IPS-NIHi7 (cell line): ENCODE results near the gene DDI2.

Experiments
- DNase-seq: peaks from one replicate; pipeline ENCODE4 v3.0.0; 2012; ENCODE audit warnings: mixed read lengths; ENCODE audit errors: extremely low spot score

Gene DDI2

DNA sequence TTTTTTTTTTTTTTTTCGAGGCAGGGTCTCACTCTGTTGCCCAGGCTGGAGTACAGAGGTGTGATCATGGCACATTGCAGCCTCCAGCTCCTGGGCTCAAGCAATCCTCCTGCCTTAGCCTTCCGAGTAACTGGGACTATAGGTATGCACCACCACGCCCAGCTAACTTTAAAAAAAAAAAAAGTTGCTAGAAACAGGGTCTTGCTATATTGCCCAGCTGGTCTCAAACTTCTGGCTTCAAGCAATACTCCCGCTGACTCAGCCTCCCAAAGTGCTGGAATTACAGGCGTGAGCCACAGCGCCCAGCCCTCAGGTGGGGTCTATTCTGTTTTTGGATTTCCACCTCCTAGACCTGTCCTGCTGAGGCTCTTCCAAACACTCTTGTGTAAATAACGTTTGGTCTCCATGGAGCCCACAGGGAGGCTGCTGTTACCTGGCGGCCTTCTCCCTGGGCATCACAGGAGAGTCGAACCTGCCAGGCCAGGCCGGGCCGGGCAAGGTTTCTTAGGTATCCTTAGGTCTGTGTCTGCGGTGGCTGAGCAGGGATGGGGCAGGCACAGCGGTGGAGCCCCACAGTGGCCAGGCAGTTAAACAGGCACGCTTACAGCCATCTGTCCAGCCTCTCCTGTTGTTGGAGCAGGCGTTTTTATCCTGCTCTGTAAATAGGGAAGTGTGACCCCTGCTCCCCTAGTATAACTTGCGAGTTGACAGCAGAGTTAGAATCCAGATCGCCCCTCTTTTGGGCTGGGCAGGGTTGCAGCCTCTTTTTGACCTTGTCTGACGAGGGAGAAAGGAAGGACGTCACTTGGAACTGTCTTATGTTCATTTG, 85.7 kb downstream of the DDI2 start:
- DNase-seq = peak; percentile 67

DNA sequence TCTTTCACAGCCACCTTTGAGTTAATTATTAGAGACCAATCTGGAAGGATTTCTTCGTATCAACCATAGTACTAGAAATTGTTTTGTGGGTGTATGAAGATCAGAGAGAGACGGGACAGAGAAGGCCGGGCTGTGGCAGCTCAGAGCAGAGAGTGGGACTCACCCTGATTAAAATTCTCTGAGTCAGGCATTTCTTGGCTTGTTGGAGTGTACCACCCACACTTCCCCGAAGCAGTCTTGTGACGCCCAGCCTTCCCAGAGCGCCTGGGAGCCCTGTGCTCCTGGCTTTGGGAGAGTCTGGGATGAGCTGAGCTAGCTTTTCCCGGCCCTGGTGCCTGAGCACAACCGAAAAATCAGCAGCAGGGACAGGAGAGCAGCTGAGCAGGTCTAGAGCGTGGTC, 86.3 kb downstream of the DDI2 start:
- DNase-seq = no peak

DNA sequence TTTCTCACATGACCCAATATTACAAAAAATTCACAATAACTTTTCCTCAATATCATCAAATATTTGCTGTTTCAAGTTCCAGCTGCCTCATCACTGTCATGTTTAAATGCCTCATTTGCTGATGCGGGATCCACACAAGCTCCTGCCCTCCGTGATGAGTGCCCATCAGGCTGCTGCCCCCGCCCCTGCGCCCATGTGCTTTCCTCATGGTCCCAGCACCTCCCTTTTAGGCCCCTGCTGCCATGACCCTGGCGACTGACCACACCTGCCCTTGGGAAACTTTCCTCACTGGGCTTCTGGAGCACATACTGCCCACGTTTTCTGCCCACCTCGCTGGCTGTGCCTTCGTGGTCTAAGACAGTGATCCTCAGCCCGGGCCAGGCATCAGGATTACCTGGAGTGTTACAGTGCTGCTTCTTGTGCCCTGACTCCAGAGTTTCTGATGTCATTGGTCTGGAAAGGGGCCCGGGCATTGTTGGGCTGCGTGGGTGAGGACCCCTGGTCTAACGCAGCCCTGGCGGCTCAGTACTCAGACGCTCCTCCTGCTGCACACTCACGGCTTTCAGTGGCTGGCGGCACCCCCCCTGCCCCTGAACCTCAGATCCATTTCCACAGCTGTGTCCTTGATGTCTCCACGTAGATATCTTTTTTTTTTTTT, 87.4 kb downstream of the DDI2 start:
- no peak for DNase-seq

DNA sequence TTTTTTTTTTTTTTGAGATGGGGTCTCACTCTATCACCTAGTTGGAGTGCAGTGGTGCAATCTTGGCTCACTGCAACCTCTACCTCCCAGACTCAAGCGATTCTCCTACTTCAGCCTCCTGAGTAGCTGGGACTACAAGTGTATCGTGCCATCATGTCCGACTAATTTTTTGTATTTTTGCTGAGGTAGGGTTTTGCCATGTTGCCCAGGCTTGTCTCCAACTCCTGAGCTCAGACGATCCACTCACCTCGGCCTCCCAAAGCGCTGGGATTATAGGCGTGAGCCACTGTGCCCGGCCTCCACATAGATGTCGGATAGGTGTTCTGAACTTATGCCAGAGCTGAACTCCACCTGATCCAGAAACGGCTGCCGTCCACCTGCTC, 87.9 kb downstream of the DDI2 start:
- no peak for DNase-seq

DNA sequence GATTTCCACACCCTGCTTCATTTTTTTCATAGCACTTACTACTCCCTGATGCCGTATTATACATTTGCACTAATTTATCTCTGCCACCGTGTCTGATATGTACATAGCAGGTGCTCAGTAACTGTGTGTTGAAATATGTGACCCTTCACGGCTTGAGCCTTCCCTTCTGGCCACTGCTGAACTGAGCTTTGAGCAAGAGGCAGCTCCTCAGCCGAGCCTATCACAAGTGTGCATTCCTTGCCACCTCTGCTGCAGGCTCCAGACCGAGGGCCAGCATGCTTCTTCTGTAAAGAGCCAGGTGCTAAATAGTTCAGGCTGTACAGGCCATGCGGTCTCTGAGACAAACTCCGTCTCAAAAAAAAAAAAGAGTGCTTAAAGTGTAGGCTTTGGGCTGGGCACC, 89.5 kb downstream of the DDI2 start:
- DNase-seq = no peak

DNA sequence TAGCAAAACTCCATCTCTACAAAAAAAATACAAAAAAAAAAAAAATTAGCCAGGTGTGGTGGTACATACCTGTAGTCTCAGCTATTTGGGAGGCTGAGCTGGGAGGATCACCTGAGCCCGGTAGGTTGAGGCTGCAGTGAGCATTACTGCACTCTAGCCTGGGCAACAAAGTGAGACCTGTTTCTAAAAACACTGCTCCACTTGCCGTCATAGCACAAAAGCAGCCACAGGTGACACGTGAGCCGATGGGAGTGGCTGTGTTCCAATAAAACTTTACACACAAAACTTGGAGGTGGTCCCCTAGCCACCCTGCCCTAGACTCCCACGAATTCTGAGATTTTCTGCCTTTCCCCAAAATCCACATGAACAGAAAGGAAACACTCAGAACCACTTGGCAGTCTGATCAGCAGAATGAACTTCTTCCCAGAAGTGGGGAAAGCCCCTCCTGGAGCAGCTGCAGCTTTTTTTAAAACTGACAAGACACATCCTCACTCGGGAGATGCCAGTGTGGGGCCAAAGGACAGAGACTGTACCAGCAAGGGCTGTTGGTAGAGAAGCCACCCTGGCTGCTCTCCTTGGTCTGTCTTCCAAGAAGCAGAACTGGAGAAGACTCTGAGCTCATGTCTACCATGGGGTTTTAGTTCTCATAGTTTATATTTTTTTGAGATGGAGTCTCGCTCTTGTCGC, 90.1 kb downstream of the DDI2 start:
- DNase-seq = no peak

DNA sequence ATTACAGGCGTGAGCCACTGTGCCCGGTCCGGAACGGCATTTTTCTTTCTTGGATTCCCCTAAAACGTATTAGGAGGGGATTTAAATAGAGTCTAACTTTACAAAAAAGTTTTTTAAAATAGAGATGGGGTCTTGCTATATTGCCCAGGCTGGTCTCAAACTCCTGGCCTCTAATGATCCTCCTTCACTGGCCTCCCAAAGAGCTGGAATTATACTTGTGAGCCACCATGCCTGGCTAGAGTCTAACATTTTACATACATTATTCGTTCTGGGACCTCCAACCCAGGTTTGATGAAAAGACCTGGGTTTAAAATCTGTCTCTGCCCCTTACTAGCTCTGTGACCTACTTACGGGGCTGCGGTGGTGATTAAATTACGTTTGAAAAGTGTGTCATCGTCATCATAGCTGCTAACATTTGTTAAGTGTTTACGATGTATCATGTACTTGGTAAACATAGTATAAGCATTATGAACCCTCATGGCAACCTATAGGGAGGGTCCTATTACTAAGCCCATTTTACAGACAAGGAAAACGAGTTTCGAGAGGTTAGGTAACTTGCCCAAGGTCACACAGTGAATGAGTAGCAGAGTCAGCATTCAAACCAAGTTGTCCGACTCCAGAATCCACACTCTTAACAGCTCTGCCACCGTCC, 91.4 kb downstream of the DDI2 start:
- DNase-seq = no peak

DNA sequence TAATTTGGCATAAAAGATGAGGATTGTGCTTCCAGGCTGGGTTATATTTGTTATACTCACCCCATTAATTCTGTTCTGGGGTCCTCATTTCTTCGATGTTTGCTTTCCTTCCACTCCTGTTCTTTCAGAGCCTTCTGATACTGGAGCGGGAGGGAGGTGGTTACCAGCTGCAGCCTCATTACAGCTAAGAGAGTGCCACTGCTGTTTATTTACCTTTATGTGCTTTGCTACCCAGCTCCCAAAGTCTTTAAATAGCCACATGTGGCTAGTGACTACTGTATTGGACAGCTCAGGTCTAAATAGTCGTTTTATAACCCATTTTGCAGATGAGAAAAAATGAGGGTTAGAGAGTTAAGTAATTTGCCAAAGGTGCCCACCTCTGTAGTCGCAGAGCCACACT, 92.0 kb downstream of the DDI2 start:
- DNase-seq = no peak

DNA sequence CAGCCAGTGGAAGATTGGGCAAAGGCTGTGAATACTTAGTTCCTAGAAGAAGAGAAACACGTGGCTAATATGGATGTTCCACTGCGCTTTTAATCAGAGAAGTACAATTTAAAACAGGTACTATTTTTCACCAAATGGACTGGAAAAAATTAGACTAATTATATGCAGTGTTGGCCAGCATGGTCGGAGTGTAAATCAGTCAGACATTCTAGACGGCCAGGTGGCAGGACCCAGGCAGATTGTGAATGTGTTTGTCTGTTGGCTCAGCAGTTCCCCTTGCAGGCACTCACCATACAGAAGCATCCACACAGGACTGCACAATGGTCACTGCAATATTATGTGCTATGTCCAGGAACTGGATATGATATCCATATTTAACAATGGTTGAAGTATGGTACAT, 94.9 kb downstream of the DDI2 start:
- no peak for DNase-seq

DNA sequence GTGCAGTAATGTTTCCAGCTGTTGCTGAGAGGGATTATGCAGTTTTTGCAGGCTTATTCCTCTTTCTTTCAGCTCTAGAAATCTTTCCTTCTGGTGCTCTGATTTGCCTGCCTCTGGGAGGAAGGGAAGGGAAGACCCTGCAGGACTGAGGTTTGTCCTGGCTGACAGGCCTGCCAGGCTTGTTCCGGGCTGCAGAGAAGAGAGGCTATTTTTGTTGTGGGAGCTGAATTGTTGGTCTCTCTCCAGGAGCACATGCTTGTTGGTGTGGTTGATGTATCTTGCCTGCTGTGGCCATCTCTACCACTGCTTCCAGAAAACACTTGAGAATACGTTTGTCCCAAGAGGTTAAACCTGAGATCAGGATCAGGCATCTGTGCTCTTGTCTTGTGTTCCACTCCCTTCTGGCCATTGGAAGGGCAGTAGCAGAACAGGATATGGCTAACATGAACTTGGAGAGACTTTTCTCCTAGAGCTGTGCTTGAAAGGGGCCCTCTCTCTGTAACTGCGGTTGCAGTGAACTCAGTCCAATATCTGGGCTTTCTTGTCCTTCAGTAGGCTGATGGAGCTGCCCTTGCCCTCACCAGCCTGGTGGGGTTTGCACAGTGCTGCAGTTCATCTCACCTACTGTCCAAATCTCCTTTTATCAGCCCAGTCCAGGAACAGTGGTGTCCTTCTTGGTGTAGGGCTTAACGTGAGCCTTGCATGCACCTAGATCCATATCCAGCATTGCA, 97.3 kb downstream of the DDI2 start:
- DNase-seq = no peak

DNA sequence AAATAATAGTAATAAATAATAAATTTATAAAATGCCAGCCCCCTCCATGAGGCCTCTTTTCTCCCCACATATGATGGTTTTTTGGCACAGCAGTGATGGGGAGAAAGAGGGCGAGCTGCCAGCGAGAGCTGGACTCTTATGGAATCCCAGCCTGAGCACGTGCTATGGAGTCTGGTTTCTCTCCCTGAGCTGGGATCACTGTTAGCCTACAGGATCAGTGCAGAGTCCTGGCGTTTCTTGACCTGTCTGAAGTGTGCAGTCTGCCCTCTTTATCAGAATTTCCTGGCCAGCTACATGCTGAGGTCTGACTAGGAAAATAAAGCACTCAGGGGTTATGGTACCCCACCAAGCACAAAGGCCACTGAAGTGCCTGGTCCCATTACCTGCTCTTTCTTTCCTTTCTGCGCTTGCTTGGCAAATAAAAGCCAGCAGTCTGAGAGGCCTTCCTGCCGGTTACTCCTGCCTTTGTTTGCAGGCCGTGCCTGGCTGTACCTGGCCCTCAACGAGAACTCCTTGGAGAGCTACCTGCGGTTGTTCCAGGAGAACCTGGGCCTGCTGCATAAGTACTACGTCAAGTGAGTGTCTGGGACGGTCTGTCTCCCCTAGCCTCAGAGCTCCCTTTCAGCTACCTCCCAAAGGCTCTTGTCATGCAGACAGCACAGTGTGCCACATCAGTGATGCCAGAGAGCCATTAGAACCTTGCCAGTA, 100.3 kb downstream of the DDI2 start:
- no peak for DNase-seq

DNA sequence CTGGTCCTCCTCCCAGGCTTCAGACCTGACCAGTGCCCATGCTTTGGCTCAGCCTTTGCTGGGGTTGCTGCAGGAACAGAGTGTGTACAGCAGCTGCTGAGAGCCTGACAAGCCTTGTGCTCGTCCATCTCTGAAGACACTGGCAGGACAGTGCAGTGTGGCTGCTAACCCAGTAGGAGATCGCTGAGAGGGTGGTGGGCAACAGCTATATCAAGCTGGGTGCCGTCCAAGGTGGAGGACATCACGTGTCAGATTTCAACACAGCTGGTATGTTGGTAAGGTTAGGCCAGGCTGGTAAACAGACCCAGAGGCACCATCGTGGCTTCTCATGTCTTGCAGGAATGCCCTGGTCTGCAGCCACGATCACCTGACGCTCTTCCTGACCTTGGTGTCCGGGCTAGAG, 100.9 kb downstream of the DDI2 start:
- no peak for DNase-seq
